HG02943 (cell line): ENCODE results near the gene HAUS8.
"Not testable (repeated sequence)": the region's sequence is repeated elsewhere in the genome, so short reads cannot be mapped to it uniquely, and the experiment has no call there.

Experiments
- ATAC-seq: cut with Tn5 transposase; IDR thresholded peaks from one replicate; pipeline ENCODE4 v1.9.1; 2021; ENCODE audit warnings: mild to moderate bottlenecking, low read depth, moderate library complexity; ENCODE audit not compliant: unreplicated experiment

HAUS8 gene

GRCh38 chr19:17075035-17075863, at the start of gene HAUS8, which contains the start of gene MYO9B:
TSS of gene HAUS8 (minus strand) at chr19:17075452. CDS start at chr19:17075422, 30 bp downstream.
TSS of gene MYO9B (plus strand) at chr19:17075777. CDS start at chr19:17101718, 25,941 bp downstream.
- peak; percentile 62 for ATAC-seq

DNA sequence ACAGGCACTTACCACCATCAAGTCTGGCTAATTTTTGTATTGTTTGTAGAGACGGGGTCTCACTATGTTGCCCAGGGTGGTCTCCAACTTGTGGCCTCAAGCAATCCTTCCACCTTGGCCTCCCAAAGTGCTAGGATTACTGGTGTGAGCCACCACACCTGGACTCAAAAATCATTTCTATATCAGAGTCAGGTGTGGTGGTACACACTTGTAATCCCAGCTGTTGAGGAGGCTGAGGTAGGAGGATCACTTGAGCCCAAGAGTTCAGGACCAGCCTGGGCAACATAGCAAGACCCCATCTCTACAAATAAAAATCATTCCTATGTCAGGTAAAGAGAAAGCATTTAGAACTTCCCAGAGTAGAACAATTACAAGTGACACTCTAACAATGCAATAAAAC, 48.8 kb upstream of the HAUS8 start:
- no peak for ATAC-seq

- no peak for ATAC-seq
Measured at GRCh38 chr19:17123041-17123440, 47.8 kb upstream of the HAUS8 start.

- ATAC-seq = no peak
Measured at GRCh38 chr19:17121736-17122293, 46.6 kb upstream of the HAUS8 start.

- ATAC-seq = no peak
Measured at GRCh38 chr19:17118957-17119356, 43.7 kb upstream of the HAUS8 start.

GRCh38 chr19:17116996-17117702, 41.9 kb upstream of the HAUS8 start:
- ATAC-seq = no peak

GRCh38 chr19:17114414-17114831, 39.2 kb upstream of the HAUS8 start:
- ATAC-seq = no peak

- no peak for ATAC-seq
Measured at GRCh38 chr19:17113127-17113785, 38.0 kb upstream of the HAUS8 start.

- ATAC-seq = no peak
Measured at GRCh38 chr19:17112700-17113099, 37.4 kb upstream of the HAUS8 start.

GRCh38 chr19:17112271-17112670, 37.0 kb upstream of the HAUS8 start:
- ATAC-seq = no peak

DNA sequence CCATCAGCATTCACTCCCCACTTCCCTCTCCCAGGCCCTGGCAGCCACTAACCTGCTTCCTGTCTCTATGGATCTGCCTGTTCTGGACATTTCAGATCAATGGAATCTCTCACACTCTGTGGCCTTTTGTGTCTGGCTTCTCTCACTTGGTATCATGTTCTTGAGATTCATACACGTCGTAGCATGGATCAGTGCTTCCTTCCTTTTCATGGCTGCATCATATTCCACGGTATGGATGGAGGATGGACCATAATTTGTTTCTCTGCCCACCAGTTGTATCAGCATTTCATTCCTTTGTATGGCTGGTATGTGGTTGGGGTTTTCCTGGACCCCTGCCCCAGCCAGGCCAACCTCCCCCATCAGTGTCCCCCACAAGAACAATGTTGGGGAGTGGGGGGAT, 36.5 kb upstream of the HAUS8 start:
- no peak for ATAC-seq

DNA sequence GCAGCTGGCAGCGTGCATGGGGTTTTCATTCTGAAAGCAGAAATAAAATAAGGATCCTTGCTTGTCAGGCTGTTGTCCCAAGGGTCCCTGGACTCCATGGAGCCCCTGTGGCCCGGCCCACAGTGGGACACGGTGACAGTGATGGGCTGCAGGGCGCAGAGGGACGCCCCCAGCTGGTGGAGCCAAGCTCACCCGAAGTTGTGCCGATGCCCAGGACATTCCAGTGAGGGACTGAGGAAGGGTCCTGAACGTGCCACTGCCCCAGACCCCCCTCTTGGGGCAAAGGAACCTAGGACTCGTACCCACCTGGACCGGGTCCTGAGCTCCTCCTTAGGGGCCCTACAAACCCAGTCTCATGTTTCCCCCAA, 35.3 kb upstream of the HAUS8 start:
- no peak for ATAC-seq

- no peak for ATAC-seq
Measured at GRCh38 chr19:17109962-17110598, 34.8 kb upstream of the HAUS8 start.

- ATAC-seq = no peak
Measured at GRCh38 chr19:17109300-17109699, 34.0 kb upstream of the HAUS8 start.

- no peak for ATAC-seq
Measured at GRCh38 chr19:17108453-17108784, 33.2 kb upstream of the HAUS8 start.

DNA sequence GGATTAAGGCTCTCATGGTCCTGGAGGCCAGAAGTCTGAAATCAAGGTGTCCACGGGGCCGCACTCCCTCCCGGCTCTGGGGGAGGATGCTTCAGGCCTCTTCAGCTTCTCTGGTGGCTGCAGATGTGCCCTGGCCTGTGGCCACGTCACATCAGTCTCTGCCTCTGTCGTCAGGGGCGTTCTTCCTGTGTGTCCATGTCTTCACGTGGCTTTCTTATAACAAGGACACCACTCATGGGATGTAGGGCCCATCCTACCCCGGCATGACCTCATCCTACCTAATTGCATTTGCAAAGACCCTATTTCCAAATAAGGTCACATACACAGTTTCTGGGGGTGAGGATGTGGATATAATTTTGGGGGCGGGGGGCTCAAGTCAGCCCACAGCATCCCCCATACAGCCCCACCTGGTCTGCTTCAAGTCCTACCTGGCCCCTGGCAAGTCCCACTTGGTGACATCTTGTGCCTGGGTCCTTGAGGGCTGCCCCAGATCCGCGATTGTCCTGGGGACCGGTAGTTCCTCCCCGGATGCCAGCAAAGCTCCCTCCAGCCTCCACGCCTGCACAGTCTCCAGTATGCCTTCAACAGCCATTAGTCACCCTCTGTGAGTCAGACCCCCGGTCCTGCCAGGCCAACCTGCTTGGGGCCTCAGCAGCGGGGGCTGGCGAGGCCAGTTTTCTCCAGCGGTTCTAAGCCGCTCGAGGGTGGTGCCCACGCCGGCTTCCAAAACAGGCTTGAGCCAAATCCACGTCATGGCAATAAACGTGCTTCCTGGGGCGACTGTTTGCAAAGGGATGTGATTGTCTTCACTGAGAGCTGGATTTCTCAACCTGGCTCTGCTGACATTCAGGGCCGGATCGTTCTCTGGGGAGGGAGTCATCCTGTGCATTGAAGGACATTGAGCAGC, 32.5 kb upstream of the HAUS8 start:
- ATAC-seq = no peak

DNA sequence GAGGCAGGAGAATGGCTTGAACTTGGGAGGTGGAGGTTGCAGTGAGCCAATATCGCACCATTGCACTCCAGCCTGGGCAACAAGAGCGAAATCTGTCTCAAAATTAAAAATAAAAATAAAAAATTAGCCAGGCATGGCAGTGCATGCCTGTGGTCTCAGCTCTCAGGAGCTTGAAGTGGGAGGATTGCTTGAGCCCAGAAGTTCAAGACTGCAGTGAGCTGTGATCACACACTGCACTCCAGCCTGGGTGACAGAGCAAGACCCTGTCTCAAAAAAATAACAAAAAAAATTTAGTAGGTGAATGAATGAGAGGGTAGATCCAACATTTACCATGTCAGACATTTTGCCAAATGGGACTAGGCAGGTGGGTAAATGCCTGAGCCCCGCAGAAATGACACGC, 31.7 kb upstream of the HAUS8 start:
- not testable (repeated sequence) for ATAC-seq

- ATAC-seq = no peak
Measured at GRCh38 chr19:17105556-17105955, 30.3 kb upstream of the HAUS8 start.

DNA sequence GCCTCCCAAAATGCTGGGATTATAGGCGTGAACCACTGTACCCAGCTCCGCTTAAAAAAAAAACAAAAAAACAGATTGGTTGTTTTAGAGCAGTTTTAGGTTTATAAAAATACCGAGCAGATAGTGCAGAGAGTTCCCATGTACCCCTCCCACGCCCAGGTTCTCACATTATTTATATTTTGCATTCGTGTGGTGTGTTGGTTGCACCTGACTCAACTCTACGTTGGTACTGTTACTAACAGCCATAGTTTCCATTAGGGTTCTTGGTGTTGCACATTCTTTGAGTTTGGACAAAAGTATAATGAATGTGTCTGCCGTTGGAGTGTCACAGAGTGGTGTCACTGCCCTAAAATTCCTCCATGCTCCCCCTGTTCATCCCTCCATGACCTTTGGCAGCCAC, 29.4 kb upstream of the HAUS8 start:
- ATAC-seq = no peak

DNA sequence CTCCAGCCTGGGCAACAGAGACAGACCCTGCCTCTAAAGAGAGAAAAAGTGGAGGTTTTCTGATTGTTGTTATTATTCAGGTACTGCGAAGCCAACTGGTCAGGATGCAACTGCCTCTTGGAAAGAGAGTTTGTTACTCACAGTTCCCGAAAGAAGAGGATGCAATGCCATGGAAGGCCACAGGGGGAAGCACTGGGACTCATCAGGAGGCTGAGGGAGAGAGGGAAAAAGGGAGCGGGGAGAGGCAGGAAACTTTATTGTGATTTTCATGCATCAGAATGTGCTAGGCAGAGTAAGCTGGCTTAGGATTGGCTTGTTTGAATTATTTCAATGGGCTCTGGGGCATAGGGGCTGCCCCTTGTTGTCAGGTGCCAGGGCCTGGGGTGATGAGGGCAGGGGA, 27.9 kb upstream of the HAUS8 start:
- ATAC-seq = no peak
